DMS53 treated with DMSO at 0.1 percent for 48 hours (cell line): ENCODE results near the gene ATP2B2.

ENCODE experiments used
- DNase-seq: peaks from one replicate; lab custom pipeline; 2025; ENCODE audit not compliant: unreplicated experiment; lab: John Stamatoyannopoulos, UW

Gene ATP2B2

DNA sequence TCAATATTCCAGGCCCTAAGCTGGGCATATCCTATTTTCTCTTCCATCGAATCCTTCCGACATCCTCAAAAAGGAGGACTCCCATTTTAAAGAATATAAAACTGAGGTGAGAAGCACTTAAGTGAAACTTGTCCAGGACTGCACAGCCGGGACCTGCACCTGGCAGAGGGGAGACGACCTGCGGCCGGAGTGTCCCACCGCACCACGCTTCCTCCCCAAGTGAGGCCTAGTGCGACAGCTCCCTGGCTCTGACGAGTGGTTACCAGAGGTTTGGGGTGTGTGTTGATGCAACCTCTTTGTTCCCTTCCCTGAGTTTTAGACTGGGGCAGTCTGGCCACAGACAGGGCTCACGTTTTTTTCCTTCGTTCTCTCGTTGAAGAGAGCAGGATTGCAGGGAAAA is 24.9 kb upstream of the ATP2B2 start:
- no peak for DNase-seq

DNA sequence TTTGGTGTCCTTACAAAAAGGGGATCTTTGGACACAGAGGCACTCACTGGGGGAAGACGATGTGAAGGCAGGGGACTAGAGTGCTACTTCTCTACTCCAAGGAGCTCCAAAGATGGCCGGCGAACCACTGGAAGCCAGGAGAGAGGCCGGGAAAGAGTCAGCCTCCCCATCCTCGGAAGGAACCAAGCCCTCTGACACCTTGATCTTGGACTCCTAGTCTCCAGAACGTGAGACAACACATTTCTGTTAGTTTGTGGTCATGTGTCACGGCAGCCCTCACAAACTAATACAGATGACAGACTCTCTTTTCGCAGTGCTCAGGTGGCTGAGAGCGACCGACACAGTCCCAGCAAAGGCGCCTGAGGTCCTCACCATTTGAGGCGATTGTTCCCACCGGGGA is 24.4 kb upstream of the ATP2B2 start:
- DNase-seq: no peak

DNA sequence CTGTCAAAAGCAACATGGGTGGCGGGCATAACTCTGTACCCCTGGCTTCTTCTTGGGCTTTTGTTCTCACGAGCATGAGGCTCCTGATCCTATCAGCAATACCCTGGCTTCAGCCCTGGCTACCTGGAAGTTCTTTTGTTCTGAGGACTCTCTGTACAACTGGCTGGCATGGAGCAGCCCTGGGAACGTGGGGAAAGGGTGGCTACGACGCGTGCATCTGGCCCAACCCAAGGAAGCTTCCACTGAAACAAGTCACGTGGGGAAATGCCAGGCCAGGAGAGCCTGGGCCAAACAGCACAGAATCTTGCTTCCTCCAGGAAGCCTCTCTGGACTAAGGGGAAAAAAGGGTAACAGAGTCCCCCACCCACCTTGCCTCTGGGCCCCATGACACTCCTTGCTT is 22.7 kb upstream of the ATP2B2 start:
- no peak for DNase-seq

DNA sequence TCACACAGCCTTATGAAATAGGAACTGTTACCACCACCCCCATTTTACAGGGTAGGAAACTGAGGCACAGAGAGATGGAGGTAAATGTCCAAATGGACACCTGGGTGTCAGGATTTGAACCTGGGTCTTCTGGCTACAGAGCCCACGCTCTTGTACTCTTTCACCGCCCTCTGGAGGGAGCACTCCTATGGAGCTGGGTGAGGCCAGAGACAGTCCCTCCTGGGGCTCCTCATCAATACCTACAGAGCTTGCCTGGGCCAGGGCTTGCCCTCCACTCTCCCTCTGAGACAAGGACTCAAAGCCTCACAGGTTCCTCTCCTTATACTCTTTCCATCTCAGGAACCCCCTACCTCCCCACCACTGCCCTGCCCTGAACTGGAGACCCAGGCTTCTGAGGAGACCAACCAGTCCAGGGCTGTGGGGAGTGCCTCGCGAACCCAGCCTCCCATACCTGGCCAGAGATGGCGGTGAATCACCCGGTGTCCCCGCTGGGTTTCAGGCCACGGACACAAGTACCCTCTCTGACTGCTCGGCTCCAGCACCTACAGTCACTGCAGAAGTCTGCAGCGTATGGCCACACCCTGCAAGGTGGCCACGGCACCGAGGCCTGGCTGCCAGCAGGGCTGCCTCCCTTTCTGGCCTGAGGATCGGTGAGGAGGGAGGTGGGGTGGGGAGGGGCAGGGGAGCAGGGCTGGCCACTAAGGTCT is 22.1 kb upstream of the ATP2B2 start:
- no peak for DNase-seq

DNA sequence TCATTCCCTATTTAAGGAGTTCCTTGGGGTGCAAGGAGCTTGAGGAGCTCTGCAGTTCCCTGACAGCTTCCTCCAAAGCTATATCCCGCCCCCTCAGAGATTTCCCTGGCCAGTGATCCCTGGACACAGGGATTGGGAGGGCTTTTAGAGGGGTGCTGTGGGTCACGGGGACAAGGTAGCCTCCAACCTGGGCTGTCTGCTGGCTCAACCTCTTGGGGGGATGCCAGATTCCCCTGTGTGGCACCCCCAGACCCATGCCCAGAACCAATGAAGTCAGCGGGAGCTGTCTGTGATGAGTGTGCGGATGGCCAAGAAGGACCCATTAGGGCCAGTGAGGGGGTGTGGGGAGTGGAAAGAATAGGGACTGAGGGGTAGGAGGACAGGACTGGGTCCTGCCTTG is 21.0 kb upstream of the ATP2B2 start:
- no peak for DNase-seq

DNA sequence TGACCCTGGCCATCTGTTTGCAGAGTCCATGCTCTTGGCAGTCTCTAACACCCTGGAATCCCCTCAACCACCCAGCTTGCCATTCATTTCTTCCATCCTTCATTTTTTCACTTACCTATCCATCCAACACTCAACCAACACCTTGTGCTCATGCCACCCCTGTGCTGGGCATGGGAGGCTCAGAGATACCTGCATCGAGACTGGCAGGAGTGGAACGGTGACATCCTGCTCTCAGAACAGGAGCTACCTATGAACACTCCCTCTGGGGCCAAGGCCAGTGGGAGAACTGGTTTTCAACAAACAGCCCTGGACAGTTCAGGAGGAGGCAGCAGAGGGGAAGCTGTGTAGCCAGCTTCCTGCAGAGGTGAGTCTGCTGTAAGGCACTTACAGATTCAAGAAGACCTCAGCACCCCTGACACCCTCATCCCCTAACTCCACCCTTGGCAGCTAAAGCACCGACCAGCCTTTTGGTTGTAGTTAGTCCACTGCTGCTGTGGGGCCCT is 19.5 kb upstream of the ATP2B2 start:
- DNase-seq: no peak

DNA sequence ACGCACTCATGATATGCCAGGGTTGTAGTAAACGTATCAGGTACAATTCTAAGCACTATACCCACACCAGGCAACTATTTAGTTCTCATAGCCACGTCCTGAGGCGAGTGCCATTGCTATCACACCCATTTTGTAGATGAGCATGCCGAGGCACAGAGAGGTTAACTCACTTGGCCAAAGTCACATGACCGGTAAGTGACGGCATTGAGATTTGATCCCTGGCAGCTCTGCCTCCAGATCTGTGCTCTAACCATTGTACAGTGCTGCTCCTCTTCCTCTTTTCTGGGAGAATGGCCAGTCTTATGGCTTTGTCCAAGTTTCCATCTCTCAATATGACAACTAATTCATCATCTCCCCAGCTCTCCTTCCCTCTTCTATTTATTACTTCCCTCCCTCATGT is 18.9 kb upstream of the ATP2B2 start:
- no peak for DNase-seq

DNA sequence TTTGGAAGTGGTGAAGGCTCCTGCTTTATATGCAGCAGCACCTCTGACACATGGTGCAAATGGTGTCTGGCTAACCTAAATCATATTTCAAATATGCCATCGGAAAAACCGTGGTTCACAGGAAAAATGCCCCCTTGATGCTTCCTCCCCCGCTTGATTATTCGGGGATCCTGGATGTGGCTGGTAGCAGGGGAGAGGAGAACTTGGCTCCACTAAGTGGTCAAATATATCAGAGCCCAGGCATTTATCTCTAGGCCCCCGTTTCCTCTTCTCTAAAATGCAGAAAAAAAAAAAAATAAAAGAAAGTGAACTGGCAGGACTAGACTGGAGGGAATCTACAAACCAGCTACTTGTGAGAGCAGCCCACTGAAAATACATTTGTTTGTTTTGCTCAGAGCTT is 18.2 kb upstream of the ATP2B2 start:
- DNase-seq: no peak

DNA sequence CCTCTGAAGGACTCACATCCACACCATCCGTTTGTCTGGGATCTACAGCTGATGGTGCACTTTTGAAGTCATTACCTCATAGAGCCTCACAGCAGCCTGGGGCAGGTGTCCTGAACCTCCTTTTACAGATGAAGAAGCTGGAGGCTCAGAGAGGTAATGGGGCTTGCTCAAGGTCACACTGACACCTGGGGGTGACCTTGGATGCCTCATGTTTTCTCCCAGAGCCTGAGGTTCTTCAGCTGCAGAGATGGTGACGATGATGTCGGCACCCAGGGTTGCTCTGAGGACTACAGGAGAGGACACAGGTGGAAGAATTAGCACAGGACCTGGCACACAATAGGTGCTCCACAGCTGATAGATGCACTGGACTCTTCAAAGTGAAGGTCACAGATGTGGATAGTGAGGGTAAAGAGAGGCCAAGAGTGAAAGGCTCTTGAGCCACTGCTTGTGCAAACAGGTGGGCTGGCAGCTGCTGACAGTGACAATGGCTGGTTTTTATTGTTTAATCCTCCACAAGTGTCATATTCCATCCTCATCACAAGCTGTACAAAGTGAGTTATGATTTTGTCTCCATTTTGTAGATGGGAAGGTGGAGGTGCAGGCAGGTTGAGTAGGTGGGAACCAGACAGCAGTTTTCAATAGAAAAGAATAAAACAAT is 17.4 kb upstream of the ATP2B2 start:
- peak; percentile 25 for DNase-seq

DNA sequence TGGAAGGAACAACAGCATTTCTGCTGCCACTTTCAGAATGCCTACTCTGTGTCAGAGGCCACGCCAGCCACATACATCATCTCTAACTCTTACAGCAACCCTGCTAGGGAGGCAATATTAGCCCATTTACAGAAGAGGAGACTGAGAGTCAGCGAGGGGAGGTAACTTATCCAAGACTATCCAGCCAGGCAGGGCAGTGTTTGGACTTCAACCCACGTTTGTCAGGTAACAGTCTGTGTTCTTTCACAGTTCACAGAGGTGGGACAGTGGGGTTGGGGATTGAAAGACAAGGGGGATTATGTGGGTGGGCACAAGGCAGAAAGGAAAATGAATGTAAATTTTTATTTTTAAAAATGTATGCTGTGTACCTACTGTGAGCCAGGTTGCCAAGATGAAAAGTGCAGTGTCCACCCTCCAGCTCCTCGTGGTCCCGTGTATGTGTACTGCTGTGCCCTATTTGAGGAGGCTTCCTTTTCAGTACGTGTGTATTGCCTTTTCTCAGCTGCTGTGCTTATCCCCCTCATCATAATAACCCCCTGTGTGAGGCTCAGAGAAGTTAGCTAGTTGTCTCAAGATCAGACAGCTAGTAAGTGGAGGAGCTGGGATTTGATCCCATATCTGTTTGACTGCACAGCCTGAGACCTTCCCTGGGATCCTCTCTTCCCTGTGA is 16.5 kb upstream of the ATP2B2 start:
- DNase-seq: no peak

DNA sequence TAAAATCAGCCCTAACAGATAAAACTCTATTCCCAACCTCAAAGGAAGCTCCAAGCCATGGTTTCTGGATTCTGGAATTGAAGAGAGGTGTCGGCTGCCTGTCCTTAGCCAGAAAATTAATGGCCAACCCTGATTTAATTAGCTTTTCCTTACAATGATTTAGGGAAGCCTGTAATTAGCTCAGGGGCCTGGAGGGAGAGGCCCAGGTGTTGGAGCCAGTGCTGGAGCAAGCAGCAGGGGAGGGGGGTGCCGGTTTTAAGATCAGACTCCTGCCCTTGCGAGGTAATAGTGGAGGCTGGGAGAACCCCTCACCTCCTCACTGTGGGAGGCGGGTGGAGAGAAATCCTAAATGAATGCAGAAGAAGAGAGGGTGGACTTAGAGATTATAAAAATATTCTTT is 14.7 kb upstream of the ATP2B2 start:
- no peak for DNase-seq

DNA sequence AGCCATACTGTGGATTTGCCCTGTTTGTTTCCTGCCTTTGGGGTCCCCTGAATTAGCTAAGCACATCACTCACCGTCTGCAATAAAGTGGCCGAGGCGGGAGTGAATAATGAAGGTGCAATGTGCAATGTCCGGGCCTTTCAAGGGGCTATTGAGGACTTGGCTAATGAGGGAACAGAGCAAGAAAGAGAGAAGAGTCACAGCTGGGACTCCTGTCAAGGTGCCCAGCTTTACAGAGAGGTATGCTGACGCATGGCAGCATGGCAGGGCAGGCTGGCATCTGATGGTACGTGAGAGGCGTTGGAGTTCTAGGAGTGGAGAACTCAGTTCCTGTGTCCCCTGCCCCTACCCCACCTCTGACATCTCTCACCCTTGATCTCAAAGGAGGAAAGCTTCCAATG is 13.8 kb upstream of the ATP2B2 start:
- no peak for DNase-seq

DNA sequence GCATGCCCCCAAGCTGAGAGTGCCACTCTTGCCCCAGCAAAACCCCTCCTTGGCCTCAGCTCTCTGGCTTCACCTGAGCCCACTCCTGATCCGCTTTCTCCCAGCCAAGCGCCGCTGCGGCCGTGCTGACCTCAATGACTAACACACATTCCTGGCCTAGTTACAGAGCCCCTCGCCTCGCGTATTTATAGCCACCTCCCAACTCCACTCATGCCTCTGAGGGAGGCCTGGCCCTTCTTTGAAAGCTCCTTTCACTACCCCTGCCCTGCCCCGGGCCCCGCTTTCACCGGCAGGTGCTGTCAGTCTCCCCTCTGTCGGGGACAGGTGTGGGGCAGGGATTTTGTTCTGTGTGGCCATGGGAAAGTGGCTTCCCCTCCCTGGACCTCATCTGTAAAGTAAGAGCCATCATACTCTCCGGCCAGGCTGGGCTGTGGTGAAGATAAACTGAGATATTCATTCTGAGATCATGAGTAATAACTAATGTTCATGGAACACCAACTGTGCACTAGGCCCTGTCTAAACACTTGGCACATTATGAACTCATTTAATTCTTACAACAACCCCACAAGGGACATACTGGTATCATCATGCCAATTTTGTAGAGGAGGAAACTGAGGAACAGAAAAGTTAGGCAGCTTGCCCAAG is 13.2 kb upstream of the ATP2B2 start:
- DNase-seq: no peak

DNA sequence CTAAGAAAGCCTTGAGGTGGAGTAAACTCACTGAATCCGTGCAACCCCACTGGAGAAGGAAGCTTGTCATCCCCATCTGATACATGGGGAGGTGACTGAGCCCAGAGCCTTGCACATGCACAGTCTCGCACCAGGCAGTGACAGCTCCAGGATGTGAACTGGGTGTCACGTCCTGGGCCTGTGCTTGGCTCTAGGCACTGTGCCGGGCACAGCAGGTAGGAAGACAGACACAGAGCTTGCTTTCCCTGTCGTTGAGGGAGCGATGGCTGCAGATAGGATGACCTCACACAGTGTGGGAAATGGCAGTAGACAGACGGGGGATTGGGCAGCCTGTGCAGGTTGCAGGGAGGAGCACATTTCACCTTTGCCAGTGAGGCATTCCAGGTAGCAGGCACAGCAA is 12.2 kb upstream of the ATP2B2 start:
- DNase-seq: no peak

DNA sequence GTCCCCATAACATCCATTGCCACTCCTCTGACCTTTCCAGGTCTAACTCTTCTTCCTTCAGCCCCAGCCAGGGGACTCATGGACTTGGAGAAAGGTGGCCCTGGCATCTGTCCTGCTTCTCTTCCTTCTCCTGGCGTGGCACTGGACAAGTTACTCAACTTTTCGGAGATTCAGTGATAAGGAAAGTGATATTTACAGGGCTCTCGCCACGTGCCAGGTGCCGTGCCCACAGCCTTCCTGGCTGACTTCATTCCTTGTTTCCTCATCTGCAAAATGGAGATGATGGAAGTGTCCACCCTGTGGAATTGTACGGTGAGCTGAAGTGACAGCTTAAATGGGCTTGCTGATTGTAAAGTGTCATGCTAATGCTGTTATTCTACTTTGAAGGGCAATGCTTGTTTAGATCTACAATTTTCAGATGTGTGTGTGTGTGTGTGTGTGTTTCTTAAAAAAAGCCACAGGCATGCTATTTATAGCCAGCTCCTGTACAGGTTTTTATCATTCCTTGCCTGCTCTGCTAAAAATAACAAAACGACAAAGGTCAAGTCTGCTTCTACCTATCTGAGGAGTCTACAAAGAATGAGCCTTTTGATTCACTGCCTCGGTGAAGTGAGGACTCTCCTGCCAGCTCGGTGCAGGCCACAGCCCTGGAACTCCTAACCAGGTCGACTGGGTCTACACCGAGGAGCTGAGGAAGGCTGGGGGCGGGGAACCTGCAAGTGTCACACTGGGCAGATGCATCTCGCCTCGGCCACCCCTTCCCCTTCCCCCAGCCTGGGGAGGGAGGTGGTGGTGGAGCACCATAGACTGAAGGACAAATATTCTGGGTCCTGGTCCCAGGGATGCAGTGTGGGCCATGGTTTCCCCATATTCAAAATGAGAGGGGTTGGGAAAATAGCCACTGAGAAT is 11.4 kb upstream of the ATP2B2 start:
- no peak for DNase-seq

DNA sequence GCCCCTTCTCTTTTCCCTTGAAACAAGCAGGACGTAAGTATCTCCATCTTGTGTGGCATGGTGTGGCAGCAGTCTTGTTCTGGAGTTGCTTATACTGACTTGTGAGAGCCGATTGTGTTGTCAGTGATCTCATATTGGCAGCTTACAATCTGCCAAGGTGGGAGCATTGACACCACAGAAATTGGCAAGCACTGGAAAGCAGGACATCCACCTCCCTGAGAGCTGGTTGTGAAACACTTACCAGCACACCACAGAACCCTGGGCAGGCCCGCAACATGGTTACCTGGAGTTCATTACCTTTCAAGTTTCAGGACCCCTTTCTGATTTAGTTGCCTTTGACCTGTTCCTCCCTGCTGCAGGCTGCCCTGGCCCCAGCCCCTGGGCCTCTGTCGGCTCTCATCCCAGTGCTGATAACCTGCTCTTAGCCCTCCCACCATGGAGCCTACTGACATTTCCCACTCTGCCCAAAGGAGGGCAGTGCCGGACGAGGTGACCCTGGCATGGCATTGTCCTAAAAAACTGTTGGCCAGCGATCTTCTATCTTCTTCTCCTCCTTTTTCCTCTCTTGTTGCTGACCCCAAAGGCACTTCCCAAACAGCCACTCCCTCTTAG is 10.6 kb upstream of the ATP2B2 start:
- DNase-seq: no peak

DNA sequence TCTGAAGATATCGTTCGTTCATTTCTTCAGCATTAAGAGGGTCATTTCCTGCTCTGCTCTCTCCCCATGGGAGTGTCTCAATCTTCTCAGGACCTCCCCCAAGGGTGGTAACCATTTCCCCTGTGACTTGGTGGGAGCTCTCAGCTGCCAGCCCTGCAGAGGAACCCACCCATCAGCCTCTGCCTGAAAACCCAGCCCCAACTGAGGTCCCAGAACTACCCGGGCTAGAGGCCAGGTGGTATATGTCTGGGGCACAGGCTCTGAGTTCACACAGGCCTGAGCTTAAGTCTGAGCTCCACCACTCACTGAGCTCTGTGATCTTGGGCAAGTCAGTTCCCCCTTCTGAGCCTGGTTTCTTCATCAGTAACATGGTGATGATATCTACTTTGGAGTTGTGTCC is 10.0 kb upstream of the ATP2B2 start:
- DNase-seq: no peak

DNA sequence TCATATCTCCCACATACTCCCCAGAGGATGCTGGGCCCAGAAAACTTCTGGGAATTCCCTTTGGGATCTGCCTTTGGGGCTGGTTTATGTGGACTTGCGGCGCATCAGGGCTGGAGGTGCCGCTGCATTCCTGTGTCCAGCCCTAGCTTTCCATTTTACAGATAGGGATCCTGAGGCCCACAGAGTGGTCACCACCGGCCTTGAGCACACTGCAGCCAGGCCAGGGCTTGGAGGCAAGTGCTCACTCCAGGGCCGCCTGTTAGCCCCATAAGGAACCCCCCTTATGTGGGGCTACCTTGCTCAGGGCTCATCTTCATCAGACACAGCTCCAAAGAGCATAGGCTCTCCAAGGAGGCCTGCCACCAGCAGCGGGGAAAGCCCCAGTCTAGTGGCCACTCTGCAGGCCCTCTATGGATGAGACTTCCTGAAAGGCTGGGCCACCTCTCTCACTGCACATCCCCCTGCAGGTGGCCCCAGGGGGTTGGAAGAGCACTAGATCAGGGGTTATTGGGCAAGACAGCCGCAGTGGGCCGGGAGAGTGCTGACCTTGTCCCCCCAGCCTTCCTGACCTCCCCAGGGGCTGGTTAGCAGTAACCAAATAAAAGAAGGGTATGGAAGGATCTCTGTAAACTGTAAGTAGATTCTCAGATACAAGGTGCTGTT is 9.2 kb upstream of the ATP2B2 start:
- no peak for DNase-seq

DNA sequence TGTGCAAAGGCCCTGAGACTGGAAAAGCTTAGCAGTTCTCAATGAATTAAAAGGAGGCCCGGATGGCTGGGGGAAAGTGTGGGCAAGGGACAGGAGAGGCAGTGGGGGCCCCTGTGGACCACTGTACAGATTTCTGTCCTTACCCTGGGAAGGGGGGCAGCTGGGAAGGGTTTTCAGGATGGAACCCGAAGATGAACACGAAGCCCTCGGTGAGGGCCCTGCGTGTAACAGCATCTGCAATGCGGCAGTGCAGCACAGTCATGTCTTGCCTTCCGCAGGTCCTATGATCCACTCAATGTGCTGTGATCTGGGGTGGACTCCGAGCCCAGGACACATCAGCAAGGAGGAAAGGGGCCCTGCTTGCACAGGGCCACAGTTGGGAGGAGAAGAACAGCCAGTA is 7.9 kb upstream of the ATP2B2 start:
- no peak for DNase-seq

DNA sequence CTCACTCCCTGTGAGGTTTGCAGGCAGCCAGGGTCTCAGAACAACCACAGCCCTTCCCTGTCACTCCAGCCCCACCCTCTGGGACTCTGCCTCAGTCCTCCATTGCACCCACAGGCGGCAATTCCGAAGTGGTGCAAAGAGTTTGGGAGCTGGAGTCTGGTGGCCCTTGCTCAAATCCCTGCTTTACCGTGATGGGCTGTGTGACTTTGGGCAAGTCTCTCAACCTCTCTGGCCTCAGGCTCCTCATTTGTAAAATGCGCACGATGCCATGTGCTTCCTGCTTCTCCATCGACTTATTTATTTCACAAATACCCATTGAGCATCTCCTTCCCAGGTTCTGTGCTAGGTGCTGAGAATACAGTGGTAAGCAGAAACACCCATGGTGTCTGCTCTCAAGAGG is 7.3 kb upstream of the ATP2B2 start:
- DNase-seq: no peak
